HG03469 (cell line): ENCODE results near the gene SAMD14.

Experiments used
- ATAC-seq: cut with Tn5 transposase; IDR thresholded peaks from one replicate; pipeline ENCODE4 v1.9.1; 2021; ENCODE audit warnings: mild to moderate bottlenecking, moderate library complexity, moderate number of reproducible peaks; ENCODE audit not compliant: unreplicated experiment

Gene SAMD14

DNA sequence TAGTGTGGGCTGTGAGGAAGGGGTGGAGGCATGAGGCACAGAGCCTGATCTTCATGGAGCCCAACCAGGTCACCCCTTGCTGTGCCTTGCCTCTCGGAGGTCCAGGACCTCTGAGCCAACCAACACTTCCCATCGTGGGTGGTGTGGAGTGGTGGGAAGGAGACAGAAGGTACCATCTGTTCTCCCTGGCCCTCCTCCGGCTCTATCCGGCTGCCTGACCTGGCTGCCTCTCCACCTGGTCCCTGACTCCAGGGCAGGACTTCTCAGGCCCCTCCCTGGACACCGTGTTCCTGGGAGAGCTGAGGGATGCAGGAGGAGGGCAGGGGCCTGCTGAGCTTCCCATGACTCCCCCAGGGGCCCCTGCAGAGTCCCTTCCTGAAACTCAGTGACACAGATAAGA is 31.0 kb downstream of the SAMD14 start:
- no peak for ATAC-seq

DNA sequence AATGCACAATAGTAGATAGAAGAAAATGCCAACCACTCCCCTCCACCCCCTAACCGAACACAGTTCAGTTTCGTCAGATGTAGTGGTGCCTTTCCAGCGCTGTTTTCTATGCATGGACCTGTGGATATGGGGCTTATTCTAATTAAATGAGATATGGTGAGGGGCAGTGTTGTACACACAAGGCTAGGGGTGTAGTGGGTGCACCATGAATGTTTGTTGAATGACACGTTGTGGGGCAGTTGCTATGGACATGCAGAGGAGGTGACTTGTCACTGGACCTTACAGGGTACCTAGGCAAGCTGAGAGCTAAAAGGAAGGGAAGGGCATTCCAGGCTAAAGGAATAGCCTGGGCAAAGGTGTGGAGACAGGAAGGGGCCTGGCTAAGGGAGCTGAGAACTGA is 31.4 kb downstream of the SAMD14 start:
- no peak for ATAC-seq

DNA sequence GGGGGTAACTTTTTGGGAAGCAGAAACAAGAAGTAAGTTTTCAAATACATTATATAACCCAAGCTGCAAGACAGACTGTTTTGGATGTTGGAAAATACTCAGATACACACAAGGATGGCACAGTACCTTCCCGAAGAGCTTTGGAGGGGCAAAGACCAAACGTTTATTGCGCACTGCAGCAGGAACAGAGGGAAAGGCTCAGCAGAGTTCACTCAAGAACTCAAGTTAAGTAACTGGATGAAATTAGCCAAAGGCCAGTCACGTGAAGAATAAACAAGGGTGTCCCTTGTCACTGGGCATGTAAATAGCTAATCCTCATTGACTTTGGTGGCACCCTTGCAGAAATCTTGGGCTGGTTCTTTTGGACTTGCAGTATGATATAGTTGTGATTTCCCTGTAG is 32.0 kb downstream of the SAMD14 start:
- no peak for ATAC-seq

DNA sequence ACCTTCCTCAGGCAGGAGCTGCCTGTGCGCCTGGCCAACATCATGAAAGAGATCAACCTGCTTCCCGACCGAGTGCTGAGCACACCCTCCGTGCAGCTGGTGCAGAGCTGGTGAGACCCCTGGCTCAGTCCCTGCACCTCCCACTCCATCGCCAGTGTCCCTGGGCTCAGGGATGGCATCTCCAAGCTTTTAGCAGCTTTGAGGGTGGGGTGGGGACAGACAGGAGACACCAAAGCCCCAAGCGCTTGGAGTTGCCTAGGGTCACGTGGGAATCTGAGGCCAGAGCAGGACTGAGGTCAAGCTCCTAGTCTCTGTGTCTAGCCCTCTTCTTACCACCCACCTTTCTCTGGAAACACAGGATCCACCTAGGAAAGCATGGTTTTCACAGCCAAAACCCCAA is 32.5 kb downstream of the SAMD14 start:
- ATAC-seq, result no peak

DNA sequence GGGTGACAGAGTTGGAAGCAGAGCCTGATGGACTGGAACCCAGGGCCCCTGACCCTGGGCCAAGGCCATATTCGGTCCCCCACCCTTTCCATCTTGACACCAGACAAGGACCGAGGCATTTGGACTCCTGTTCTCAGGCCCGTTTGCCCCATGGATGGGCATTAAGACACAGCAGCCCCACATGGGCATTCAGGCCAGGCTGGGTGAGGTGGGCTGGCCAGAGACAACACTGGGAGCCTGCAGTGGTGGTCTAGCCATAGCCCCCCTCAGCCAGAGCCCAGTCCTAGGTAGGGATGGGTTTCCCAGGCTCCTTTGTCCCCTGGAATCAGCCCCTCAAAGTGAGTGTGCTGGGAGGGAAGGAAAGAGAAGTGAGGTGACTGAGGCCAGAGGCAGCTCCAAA is 33.2 kb downstream of the SAMD14 start:
- ATAC-seq, result no peak

DNA sequence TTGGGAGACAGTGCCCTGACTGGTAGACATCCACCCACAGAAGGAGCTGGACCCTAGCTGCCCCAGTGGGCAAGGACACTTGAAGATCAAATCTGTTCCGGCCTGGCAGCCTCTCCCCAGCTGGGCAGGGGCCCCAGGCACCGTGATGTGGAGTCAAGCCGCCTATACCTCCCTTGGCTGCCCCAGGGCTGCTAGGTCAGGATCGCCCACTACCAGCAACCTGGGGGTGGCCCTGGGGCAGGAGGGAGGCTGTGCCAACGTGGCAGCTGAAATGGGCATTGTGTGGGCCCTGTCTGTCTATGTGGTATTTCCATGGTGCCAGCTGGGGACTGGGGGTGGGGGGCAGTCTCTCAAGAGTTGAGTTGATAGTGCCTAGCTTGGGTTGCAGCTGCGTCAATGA is 33.9 kb downstream of the SAMD14 start:
- no peak for ATAC-seq

DNA sequence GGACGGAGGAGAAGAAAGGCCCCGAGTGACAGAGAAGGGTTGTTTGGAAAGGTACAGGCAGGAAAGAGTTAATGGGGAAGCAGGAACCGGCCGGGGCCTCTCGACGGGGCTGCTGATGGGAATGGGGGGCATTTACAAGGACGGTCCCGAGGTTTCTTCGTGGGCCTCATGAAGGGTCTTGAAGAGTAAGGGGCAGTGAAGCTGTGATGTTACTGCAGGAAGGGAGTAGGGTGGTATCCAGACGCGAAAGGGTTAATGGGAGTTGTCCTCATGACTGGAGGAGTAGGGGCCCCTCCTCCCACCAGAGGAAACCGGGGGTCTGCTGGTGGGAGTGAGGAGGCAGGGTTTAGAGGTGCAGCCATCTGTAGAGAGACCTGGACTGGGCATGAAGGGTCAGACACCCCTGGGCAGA is 34.3 kb downstream of the SAMD14 start:
- no peak for ATAC-seq

DNA sequence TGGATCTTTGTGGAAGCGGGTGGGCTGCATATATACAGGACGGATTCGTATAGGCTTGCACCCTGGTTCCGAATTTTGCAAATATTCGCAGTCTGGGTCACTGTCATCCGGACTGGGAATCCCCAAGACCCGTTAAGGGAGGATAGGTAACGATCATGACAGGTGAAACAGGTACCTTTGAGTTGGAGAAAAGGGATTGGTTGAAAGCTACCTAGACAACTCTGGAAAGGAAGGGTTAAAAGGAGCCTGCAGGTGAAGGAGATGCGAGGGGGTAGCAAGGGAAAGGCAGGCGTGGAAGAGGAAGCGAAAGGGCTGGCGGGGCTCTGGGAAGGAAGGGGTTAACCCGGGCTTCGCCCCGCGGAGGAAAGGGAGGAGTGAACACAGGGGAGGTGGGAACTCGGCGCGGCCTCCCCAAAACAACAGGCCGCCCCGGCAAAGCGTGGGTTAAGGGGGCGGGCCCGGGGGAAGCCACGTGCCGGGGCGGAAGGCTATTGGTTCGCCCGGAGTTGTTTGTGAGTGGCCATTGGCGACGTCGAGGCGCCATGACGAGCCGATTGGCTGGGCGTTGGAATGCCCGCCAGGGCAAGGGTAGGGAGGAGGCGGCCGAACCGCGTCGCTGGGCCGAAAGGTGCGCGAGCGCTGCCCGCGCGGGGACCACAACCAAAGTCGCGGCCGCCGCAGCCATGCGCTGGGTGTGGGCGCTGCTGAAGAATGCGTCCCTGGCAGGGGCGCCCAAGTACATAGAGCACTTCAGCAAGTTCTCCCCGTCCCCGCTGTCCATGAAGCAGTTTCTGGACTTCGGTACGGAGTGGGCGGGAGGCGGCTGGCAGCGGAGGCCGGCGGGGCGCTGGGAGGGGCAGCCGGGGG is 35.0 kb downstream of the SAMD14 start, which contains the start of gene PDK2:
Gene PDK2 (plus strand): TSS at position 599 of the 867 bp plus-strand sequence. CDS start 85 bp downstream, at position 684.
- ATAC-seq, result peak; percentile 74

DNA sequence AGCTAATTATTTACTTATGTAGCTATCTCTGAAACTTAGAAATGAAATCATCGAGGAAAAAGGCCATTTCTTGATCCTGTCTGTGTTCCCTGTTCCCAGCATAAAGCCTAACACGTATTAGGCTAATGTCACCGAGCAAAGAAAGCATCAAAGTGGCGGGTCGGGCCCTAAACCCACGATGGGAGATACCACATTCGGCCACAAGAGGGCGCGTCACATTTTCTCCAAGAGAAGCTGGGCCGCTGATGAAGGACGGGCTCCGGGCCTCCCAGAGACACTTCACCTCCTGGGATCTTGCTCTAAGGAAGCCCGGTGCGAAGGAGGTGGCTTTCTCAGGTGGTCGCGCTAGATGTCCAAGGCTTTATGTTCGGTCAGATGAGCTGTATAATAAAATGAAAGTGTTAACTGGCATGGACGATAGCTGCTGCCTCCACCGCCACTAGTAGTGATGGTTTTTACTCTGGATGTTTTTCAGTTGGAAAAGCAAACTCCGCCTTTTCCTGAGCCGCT is 35.7 kb downstream of the SAMD14 start:
- no peak for ATAC-seq

DNA sequence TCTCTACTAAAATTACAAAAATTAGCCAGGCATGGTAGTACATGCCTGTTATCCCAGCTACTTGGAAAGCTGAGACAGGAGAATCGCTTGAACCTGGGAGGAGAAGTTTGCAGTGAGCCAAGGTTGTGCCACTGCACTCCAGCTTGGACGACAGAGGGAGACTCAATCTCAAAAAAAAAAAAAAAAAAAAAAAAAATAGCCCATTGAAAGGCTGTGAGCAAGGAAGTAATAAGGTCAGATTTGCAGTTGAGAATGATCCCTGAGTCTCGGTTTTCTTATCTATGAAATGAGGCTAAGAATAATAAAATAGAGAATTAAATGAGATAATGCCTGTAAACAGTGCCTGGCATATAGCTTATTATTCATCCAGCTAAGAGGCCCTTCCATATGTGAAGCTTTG is 36.2 kb downstream of the SAMD14 start:
- ATAC-seq, result no peak

DNA sequence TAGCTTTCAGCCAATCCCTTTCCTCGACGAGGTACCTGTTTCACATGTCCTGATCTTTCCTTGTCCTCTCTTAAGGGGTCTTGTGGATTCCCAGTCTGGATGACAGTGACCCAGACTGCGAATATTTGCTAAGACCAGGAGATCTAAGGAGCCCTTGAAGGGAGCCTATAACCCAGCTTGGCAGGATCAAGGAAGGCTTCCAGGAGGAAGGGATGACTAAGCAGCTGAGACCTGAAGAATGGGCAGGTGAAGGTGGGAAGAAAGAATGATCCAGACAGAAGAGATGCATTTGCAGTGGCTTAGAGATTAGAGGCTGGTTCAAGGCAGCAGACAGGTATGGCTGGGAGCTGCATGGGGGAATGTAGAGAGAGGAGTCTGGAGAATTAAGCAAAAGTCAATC is 36.7 kb downstream of the SAMD14 start:
- no peak for ATAC-seq

DNA sequence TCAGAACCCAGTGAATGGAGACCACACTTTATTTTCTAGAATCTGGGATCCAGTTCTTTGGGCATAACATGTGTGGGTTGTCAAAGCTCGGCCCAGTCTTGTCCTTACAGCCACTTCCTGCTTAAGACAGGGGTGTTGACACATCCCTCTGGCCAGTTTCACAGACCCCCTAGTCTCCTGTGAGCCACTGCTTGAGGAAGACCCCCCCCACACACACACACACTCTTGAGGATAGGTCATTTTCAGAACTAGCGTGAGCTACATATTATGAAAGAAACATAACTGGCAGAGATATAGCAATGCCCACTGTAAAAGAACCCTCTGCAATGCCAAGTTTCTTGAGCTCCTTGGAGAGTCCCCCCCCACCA is 38.1 kb downstream of the SAMD14 start:
- no peak for ATAC-seq

DNA sequence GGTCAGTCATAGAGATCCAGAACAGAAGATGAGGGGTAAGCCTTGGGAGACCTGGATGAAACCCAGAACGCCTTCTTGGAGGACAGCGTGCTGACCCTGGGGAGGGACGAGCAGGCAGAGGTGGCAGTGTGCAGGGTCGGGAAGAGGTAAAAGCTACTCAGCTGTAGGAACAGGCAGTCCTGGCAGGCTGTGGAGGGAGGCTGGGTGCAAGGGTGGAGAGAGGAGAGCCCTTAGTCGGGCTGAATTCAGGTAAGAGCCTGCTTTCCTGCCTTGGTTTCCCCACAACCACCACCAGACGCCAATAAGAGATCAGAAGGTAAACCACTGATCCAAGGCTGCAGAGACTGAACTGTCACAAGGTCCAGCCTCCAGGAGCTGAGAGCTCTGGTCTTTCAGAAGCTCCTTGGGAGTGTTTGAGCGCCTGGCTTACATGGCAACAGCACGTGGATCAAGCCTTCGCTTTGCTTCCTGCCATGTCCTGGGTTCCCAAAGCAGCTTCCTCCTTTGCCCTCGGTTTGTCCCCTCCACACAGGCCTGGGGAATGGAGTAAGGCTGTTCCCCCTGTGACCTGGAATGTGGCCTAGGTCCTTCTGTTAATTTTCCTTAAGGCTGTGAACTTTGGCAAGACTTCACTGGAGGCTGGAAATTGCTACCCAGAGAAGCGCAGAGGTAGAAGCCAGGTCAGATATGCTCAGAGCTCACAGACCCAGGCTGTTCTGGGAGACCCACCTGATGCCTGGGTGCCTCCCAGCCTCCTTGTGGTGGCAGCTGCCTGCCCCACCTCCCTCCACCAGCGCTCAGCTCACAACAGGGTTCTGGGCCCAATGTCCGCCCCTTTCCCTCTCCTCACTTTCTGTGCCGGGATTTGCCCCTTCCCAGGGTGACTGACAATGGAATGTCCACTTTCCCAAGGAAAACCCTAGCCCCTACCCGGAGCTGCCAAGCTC is 38.7 kb downstream of the SAMD14 start:
- no peak for ATAC-seq

DNA sequence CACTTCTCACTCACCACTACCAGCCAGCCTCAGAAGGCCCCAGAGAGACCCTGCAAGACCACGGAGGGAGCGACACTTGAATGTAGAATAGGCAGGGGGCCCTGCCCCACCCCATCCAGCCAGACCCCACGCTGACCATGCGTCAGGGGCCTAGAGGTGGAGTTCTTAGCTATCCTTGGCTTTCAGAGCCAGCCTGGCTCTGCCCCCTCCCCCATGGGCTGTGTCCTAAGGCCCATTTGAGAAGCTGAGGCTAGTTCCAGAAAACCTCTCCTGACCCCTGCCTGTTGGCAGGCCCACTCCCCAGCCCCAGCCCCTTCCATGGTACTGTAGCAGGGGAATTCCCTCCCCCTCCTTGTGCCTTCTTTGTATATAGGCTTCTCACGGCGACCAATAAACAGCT is 39.9 kb downstream of the SAMD14 start:
- ATAC-seq, result no peak

DNA sequence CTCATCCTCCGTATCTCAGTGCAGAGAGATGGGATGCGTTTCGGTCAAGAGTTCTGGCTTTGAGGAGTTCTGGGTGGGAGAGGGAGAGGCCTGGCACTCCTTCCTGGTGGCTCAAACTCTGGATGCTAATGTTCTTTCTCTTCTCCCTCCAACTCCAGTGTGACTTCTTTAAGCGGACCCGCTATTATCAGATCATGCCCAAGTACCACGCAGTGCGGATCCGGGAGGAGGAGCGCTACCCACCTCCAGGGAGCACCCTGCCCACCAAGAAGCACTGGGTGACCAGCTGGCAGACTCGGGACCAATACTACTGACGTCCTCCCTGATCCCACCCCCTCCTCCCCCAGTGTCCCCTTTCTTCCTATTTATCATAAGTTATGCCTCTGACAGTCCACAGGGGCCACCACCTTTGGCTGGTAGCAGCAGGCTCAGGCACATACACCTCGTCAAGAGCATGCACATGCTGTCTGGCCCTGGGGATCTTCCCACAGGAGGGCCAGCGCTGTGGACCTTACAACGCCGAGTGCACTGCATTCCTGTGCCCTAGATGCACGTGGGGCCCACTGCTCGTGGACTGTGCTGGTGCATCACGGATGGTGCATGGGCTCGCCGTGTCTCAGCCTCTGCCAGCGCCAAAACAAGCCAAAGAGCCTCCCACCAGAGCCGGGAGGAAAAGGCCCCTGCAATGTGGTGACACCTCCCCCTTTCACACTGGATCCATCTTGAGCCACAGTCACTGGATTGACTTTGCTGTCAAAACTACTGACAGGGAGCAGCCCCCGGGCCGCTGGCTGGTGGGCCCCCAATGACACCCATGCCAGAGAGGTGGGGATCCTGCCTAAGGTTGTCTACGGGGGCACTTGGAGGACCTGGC is 40.8 kb downstream of the SAMD14 start:
- no peak for ATAC-seq

DNA sequence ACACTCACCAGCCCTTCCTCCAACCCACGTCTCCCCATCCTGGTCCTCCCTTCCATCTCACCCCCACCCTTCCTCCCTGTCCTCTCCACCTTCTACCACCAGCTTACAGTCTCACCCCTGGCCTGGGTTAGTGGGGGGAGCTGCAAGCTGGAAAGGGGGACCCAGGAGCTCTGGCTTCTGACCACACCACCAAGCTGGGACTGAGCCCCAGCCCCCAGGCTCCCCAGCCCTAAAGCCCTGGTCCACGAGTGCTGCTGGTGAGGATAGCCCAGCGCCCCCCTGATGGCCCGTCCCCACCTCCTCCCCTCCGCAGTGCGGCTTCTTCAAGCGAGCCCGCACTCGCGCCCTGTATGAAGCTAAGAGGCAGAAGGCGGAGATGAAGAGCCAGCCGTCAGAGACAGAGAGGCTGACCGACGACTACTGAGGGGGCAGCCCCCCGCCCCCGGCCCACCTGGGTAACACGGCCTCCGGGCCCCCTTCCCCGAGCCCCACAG is 42.0 kb downstream of the SAMD14 start:
- no peak for ATAC-seq

DNA sequence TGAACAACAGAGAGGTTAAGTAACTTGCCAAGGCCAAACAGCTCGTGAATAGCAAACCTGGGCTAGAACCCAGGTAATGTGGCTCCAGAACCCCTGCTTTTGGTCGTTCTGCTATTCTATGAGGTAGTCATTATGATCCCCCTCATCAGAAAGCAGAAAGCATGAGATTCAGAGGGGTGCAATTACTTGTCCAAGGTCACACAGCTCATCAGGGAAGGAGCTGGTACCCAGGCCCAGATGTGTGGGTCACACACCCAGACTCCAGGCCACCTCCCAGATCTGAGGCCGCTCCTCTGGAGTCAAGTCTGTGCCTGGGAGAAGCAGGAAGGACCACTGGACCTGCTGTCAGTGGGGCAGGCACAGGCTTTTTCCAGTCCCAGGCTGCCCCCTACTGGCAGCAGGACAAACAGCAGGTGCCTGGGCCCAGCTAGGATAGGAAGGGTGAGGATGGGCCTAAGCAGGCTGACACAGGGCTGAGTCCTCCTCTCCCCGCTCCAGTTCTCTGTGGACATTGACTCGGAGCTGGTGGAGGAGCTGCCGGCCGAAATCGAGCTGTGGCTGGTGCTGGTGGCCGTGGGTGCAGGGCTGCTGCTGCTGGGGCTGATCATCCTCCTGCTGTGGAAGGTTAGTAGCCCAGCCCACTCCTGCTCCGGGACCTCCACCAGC is 42.6 kb downstream of the SAMD14 start:
- no peak for ATAC-seq

DNA sequence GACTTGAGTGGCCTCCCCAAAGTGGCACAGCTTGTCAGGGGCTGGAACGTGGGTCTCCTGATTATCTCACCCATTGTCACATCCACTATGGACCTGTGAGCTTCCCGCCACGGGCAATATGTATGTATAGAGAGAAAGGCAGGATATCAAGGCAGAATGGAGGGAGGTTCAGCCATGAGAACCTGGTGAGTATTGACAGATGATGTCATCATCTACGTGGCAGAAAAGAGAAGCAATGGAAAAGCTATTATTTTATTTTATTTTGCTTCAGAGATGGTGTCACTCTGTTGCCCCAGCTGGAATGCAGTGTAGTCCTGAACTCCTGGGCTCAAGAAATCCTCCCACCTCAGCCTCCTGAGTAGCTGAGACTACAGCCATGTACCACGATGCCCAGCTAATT is 48.2 kb downstream of the SAMD14 start:
- no peak for ATAC-seq

DNA sequence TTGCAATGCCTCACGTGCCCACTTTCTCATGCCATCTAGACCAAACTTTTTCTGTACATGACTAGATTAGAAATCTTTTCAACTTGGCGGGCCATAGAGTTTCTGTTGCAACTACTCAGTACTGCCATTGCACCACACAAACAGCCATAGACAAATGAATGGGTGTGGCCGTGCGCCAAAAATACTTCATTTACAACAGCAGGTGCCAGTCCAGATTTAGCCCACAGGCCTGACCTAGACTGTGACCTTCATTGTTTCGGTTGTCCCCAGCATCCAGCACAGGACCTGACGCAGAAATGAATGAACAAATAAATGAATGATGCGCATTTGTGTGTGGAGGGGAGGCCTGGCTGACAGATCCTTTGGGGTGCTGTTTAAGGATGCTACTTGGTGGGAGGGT is 49.1 kb downstream of the SAMD14 start:
- no peak for ATAC-seq

DNA sequence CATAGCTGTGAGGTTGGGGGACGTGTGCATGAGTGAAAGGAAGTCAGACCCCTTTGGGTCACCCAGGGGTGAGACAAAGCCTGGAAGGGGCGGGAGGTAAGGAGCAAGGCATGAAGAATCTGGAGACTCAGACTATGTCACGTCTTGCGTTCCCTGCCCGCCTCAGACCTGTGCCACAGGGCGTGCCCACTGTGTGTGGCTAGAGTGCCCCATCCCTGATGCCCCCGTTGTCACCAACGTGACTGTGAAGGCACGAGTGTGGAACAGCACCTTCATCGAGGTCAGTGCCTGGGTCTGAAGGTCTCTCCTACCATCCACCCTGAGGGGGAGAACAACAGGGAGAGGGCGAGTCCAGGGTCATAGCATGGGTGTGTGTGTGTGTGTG is 49.9 kb downstream of the SAMD14 start:
- no peak for ATAC-seq
